ENCODE results near the gene CATSPERD. TPM values are rescaled to one million over a fixed set of nuclear protein-coding genes. Genes with fewer than 3 reads are reported as not detected.

The CATSPERD gene
- total RNA-seq, 2 experiments from 2014 or later: not detected

DNA sequence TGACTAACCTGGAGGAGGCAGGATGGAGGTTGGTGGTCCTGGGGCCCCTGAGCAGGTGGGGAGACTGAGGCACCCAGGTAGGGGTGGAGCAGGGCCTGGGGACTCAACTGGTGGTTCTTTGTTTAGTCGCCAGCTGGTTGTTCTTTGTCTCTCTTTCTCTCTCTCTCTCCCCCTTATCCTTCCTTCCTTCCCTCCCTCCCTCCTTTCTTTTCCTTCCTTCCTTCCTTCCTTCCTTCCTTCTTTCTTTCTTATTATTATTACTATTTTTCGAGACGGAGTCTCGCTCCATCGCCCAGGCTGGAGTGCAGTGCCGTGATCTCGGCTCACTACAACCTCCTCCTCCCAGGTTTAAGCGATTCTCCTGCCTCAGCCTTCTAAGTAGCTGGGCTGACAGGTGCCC lies 77.8 kb downstream of the CATSPERD start:
- Histone ChIP-seq H3K9me3 (ENCODE audit: control insufficient read depth in 1 of 2, insufficient read depth in 1 of 2, low read length in 2 of 2) (peaks cover 0 to 13% of the 10 kb centered on the region in 2 experiments), H3K27ac (ENCODE audit: low read depth in 1 of 2, low read length in 2 of 2) (no peak overlapping the region), H3K4me1 (ENCODE audit: insufficient read depth, low read length) (peaks cover 17% of the 10 kb centered on the region), H3K27me3 (ENCODE audit: control insufficient read depth in 1 of 2, insufficient read depth in 2 of 2, low read length in 2 of 2) (peaks cover 26 to 28% of the 10 kb centered on the region in 2 experiments), H3K36me3 (ENCODE audit: insufficient read depth, low read length) (no peaks in the 10 kb centered on the region), H3K4me3 (ENCODE audit: low read length) (no peak overlapping the region)
- Mint-ChIP-seq H3K9me3 (no peaks in the 10 kb centered on the region), H3K36me3 (ENCODE audit: low read depth) (no peaks in the 10 kb centered on the region), H3K4me1 (ENCODE audit: low read depth) (peaks cover 5% of the 10 kb centered on the region), H3K27me3 (peaks cover 23% of the 10 kb centered on the region), H3K4me3 (no peak overlapping the region), H3K27ac (no peak overlapping the region)
- ATAC-seq (ENCODE audit: poor library complexity) (no peak), DNase-seq (no peak)
- ChIA-PET CTCF (no interaction called here), POLR2A (no interaction called here)
- intact Hi-C loops (cut with DNase I, micrococcal nuclease): no loop called here
- TF ChIP-seq, protein P1, sequence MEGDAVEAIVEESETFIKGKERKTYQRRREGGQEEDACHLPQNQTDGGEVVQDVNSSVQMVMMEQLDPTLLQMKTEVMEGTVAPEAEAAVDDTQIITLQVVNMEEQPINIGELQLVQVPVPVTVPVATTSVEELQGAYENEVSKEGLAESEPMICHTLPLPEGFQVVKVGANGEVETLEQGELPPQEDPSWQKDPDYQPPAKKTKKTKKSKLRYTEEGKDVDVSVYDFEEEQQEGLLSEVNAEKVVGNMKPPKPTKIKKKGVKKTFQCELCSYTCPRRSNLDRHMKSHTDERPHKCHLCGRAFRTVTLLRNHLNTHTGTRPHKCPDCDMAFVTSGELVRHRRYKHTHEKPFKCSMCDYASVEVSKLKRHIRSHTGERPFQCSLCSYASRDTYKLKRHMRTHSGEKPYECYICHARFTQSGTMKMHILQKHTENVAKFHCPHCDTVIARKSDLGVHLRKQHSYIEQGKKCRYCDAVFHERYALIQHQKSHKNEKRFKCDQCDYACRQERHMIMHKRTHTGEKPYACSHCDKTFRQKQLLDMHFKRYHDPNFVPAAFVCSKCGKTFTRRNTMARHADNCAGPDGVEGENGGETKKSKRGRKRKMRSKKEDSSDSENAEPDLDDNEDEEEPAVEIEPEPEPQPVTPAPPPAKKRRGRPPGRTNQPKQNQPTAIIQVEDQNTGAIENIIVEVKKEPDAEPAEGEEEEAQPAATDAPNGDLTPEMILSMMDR (IDR thresholded peaks at IDR 0.05): no peak

DNA sequence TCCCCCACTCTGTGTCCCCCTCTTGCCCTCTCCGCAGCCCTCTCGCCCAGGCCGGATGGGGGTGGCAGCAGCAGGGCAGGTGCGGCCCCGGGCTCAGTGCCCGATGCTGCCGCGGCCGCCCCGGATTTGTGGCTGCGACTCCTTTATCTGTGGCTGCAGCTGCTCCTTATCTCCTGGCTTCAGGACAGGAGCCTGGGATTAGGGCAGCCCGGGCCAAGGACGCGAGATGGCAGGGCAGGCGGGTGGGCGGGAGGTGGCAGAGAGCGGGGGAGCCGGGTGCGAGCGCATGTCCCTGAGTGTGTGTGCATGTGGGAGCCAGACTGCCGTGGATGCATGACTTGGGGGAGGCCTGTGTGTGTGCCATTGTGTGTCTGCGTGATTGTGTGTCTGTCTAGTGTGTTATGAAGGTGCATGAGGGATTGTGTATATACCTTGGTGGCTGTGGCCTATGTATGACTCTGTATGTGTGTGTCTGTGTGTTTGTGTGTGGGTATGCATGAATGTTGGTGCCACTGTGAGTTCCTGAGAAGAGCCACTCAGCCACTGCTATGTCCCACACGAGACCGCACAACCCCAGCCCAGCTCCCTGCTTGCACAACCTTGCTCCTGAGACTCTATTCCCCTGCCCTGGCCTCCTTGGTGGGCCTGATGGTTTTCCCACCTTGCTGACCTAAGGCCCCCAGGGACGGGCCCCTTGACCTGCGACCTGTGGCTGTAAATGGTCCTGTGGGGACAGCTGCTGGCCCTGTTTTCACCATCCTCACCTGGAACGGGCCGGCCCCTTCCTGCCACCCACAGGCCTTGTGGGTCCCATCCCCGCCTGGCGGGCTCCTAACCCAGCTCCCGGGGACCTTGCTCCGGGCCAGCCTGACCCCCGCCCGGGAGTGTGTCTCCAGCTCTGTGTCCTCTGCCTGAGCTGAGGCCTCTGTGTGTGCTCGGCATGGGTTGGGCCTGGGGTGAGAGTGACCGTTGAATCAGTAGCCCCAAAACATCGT lies 79.1 kb downstream of the CATSPERD start:
- ATAC-seq (ENCODE audit: poor library complexity) (no peak), DNase-seq (peak in 1 of 14 experiments; percentile 29)
- CTCF ChIA-PET: no interaction called here
- H3K4me3 Mint-ChIP-seq: no peak overlapping the region
- Histone ChIP-seq H3K27me3 (ENCODE audit: control insufficient read depth in 1 of 2, insufficient read depth in 2 of 2, low read length in 2 of 2) (peaks cover 26 to 28% of the 10 kb centered on the region in 2 experiments), H3K36me3 (ENCODE audit: insufficient read depth, low read length) (no peaks in the 10 kb centered on the region), H3K4me3 (ENCODE audit: low read length) (no peak overlapping the region), H3K4me1 (ENCODE audit: insufficient read depth, low read length) (peaks cover 27% of the 10 kb centered on the region), H3K9me3 (ENCODE audit: control insufficient read depth in 1 of 2, insufficient read depth in 1 of 2, low read length in 2 of 2) (peaks cover 0 to 13% of the 10 kb centered on the region in 2 experiments), H3K27ac (ENCODE audit: low read depth in 1 of 2, low read length in 2 of 2) (no peak overlapping the region)
- TF ChIP-seq, protein P1 (IDR thresholded peaks at IDR 0.05): no peak
- H3K4me1 Mint-ChIP-seq (ENCODE audit: low read depth): peaks cover 18% of the 10 kb centered on the region
- peaks cover 28% of the 10 kb centered on the region for H3K27me3 Mint-ChIP-seq
- POLR2A ChIA-PET: interaction anchor here (0.9 kb wide), 1 partner anchor 112 kb away, joined by 3 read pairs; no protein-coding TSS in a partner anchor
- H3K36me3 Mint-ChIP-seq (ENCODE audit: low read depth): no peaks in the 10 kb centered on the region
- intact Hi-C loops (cut with DNase I, micrococcal nuclease): loop anchor here (5.0 kb wide), 2 partner anchors 178 to 563 kb away; partner anchors contain the start of genes CLPP (in 1 of the 2) and RANBP3 (in 1 of the 2)
- no peak overlapping the region for H3K27ac Mint-ChIP-seq
- no peaks in the 10 kb centered on the region for H3K9me3 Mint-ChIP-seq

DNA sequence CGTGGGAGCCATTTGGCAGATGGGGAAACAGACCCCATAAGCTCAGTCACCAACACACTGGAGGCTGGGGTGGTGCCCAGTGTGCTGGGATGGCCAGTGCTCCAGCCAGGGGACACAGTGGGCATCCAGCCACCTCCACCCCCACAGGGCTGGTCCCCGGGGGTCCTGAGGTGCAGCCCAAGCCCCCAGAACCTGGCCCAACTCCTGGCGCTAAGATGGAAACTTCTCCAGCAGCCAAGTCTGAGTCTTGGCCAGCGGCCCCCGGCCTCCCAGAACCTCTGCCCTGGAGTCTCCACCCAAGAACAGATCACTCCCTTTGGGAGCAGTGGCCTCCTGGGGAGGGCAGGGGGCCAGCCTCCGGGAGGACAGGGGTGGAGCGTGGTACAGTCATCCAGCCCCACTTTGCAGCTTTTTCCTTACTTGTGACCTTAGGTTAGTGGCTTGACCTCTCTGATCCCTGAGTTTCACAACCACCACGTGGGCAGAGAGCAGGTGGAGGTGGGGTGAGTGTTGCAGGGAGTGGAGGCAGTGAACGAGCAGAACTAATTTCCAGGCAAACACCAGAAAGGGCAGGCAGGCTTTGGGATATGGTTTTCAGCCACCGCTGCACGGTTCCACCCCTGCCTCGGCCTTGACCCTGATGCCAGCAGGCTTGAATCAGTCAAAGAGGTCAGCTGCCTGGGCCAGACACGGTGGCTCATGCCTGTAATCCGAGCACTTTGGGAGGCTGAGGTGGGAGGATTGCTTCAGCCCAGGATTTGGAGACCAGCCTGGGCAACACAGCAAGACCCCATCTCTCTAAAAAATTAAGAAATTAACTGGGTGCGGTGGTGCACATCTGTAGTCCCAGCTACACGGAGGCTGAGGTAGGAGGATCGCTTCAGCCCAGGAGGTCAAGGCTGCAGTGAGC lies 80.2 kb downstream of the CATSPERD start:
- ChIA-PET POLR2A (interaction anchor here (0.9 kb wide), 1 partner anchor 113 kb away, joined by 3 read pairs; no protein-coding TSS in a partner anchor), CTCF (no interaction called here)
- TF ChIP-seq, protein P1 (IDR thresholded peaks at IDR 0.05): no peak
- peaks cover 32% of the 10 kb centered on the region for H3K4me1 ChIP-seq (ENCODE audit: insufficient read depth, low read length)
- Mint-ChIP-seq H3K27ac (no peak overlapping the region), H3K4me3 (no peak overlapping the region), H3K4me1 (ENCODE audit: low read depth) (peaks cover 18% of the 10 kb centered on the region), H3K36me3 (ENCODE audit: low read depth) (no peaks in the 10 kb centered on the region), H3K27me3 (peaks cover 28% of the 10 kb centered on the region), H3K9me3 (no peaks in the 10 kb centered on the region)
- ATAC-seq (ENCODE audit: poor library complexity) (no peak), DNase-seq (peak in 1 of 14 experiments; percentile 17)
- H3K27ac ChIP-seq (ENCODE audit: low read depth in 1 of 2, low read length in 2 of 2): no peak overlapping the region
- intact Hi-C loops (cut with DNase I, micrococcal nuclease): loop anchor here (5.0 kb wide), 2 partner anchors 177 to 562 kb away; partner anchors contain the start of genes CLPP (in 1 of the 2) and RANBP3 (in 1 of the 2)
- peaks cover 0 to 15% of the 10 kb centered on the region in 2 experiments for H3K9me3 ChIP-seq (ENCODE audit: control insufficient read depth in 1 of 2, insufficient read depth in 1 of 2, low read length in 2 of 2)
- H3K36me3 ChIP-seq (ENCODE audit: insufficient read depth, low read length): no peaks in the 10 kb centered on the region
- peaks cover 26 to 28% of the 10 kb centered on the region in 2 experiments for H3K27me3 ChIP-seq (ENCODE audit: control insufficient read depth in 1 of 2, insufficient read depth in 2 of 2, low read length in 2 of 2)
- no peak overlapping the region for H3K4me3 ChIP-seq (ENCODE audit: low read length)

Data from CD4-positive, alpha-beta T cell (primary cell).